Measurements from ENCODE around the gene FTSJ3. TPM values are rescaled to one million over a fixed set of nuclear protein-coding genes. Genes with fewer than 3 reads are reported as not detected.

FTSJ3 gene
- total and polyA plus RNA-seq, 4 donors, result 10.5 to 31.1 (median 19.2) TPM

DNA sequence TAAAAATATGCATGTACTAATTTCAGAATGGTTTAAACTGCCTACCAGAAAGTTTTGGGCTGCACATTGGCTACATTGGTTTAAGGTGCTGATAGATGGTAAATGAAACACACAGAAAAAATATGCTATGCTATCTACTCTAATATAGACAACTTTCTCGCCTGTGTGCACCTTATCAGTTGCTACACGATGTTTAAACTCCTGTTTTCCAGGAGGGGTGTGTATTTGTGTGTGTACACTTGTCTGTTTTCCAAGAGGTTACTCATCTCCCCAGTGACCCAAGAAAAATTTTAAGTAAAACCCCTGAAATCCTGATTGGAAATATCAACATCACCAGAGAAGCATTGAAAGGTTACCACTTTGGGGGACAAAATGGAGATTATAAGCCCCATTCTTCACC lies 21.9 kb downstream of the FTSJ3 start:
- WGBS, result 68% methylated on average over 2 of the region's 2 CpGs

DNA sequence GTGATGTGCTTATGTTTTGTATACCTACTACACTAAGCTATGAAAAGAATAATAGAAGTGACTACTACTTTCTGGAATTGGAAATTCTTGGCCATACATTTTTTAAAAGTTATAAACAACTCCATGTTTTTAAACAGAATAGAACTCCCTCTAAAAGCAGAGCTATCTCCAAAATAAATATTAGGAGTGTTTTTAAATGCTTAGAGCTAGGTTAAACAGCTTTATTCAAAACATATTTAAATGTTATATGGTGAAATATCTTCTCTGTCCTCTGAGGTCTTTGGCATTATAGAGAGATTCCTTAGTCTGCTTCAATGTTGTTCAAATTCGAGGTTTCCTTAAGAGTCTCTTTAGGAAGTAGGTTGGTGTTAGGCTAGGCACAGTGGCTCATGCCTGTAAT lies 23.1 kb downstream of the FTSJ3 start:
- H3K4me3 ChIP-seq (ENCODE audit: low read depth in 1 of 3, low read length in 3 of 3), result no peak overlapping the region
- H3K9ac ChIP-seq (ENCODE audit: low read depth in 1 of 2, low read length in 2 of 2), result no peak overlapping the region
- DNase-seq (ENCODE audit: low spot score), result no peak
- H3K27me3 ChIP-seq (ENCODE audit: control insufficient read depth in 4 of 4, insufficient read depth in 4 of 4, low read length in 3 of 4), result no peaks in the 10 kb centered on the region
- TF ChIP-seq, protein P1, sequence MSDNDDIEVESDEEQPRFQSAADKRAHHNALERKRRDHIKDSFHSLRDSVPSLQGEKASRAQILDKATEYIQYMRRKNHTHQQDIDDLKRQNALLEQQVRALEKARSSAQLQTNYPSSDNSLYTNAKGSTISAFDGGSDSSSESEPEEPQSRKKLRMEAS (IDR thresholded peaks at IDR 0.05), result no peak
- TF ChIP-seq, protein P2, sequence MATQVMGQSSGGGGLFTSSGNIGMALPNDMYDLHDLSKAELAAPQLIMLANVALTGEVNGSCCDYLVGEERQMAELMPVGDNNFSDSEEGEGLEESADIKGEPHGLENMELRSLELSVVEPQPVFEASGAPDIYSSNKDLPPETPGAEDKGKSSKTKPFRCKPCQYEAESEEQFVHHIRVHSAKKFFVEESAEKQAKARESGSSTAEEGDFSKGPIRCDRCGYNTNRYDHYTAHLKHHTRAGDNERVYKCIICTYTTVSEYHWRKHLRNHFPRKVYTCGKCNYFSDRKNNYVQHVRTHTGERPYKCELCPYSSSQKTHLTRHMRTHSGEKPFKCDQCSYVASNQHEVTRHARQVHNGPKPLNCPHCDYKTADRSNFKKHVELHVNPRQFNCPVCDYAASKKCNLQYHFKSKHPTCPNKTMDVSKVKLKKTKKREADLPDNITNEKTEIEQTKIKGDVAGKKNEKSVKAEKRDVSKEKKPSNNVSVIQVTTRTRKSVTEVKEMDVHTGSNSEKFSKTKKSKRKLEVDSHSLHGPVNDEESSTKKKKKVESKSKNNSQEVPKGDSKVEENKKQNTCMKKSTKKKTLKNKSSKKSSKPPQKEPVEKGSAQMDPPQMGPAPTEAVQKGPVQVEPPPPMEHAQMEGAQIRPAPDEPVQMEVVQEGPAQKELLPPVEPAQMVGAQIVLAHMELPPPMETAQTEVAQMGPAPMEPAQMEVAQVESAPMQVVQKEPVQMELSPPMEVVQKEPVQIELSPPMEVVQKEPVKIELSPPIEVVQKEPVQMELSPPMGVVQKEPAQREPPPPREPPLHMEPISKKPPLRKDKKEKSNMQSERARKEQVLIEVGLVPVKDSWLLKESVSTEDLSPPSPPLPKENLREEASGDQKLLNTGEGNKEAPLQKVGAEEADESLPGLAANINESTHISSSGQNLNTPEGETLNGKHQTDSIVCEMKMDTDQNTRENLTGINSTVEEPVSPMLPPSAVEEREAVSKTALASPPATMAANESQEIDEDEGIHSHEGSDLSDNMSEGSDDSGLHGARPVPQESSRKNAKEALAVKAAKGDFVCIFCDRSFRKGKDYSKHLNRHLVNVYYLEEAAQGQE (IDR thresholded peaks at IDR 0.05), result no peak
- TF ChIP-seq NR2F2 (IDR thresholded peaks at IDR 0.05) (no peak), RAD21 (IDR thresholded peaks at IDR 0.05) (no peak), JUND (IDR thresholded peaks at IDR 0.05) (no peak), FOXA1 (IDR thresholded peaks at IDR 0.05) (no peak), HNF4G (IDR thresholded peaks at IDR 0.05) (no peak), FOXA2 (IDR thresholded peaks at IDR 0.05) (no peak), SP1 (IDR thresholded peaks at IDR 0.05) (no peak), RXRA (IDR thresholded peaks at IDR 0.05) (no peak), TAF1 (conservative IDR thresholded peaks at IDR 0.05) (no peak), GABPA (IDR thresholded peaks at IDR 0.05 in 1 of 2, conservative IDR thresholded peaks at IDR 0.05 in 1 of 2) (no peak), HNF4A (conservative IDR thresholded peaks at IDR 0.05) (no peak), YY1 (IDR thresholded peaks at IDR 0.05) (no peak)
- TF ChIP-seq, protein P3, sequence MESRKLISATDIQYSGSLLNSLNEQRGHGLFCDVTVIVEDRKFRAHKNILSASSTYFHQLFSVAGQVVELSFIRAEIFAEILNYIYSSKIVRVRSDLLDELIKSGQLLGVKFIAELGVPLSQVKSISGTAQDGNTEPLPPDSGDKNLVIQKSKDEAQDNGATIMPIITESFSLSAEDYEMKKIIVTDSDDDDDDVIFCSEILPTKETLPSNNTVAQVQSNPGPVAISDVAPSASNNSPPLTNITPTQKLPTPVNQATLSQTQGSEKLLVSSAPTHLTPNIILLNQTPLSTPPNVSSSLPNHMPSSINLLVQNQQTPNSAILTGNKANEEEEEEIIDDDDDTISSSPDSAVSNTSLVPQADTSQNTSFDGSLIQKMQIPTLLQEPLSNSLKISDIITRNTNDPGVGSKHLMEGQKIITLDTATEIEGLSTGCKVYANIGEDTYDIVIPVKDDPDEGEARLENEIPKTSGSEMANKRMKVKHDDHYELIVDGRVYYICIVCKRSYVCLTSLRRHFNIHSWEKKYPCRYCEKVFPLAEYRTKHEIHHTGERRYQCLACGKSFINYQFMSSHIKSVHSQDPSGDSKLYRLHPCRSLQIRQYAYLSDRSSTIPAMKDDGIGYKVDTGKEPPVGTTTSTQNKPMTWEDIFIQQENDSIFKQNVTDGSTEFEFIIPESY (IDR thresholded peaks at IDR 0.05), result no peak
- H3K9me3 ChIP-seq (ENCODE audit: control insufficient read depth in 4 of 4, low read length in 3 of 4), result no peaks in the 10 kb centered on the region
- WGBS, result 97% methylated on average over 1 of the region's 1 CpG
- H3K36me3 ChIP-seq (ENCODE audit: control insufficient read depth in 4 of 4, insufficient read depth in 3 of 4, low read depth in 1 of 4, low read length in 3 of 4), result peaks cover 10 to 77% (median 55%) of the 10 kb centered on the region in 4 donors
- H3K27ac ChIP-seq (ENCODE audit: low read depth in 1 of 2, low read length in 2 of 2), result no peak overlapping the region
- no peaks in the 10 kb centered on the region for H3K4me1 ChIP-seq (ENCODE audit: control insufficient read depth in 4 of 4, insufficient read depth in 4 of 4, low read length in 3 of 4)

More for the DNA sequence above, 21.9 kb downstream of the FTSJ3 start:
- no peaks in the 10 kb centered on the region for H3K27me3 ChIP-seq (ENCODE audit: control insufficient read depth in 4 of 4, insufficient read depth in 4 of 4, low read length in 3 of 4)
- TF ChIP-seq JUND (IDR thresholded peaks at IDR 0.05) (no peak), NR2F2 (IDR thresholded peaks at IDR 0.05) (no peak), HNF4A (conservative IDR thresholded peaks at IDR 0.05) (no peak), GABPA (IDR thresholded peaks at IDR 0.05 in 1 of 2, conservative IDR thresholded peaks at IDR 0.05 in 1 of 2) (no peak), TAF1 (conservative IDR thresholded peaks at IDR 0.05) (no peak)
- TF ChIP-seq, protein P4, sequence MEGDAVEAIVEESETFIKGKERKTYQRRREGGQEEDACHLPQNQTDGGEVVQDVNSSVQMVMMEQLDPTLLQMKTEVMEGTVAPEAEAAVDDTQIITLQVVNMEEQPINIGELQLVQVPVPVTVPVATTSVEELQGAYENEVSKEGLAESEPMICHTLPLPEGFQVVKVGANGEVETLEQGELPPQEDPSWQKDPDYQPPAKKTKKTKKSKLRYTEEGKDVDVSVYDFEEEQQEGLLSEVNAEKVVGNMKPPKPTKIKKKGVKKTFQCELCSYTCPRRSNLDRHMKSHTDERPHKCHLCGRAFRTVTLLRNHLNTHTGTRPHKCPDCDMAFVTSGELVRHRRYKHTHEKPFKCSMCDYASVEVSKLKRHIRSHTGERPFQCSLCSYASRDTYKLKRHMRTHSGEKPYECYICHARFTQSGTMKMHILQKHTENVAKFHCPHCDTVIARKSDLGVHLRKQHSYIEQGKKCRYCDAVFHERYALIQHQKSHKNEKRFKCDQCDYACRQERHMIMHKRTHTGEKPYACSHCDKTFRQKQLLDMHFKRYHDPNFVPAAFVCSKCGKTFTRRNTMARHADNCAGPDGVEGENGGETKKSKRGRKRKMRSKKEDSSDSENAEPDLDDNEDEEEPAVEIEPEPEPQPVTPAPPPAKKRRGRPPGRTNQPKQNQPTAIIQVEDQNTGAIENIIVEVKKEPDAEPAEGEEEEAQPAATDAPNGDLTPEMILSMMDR (IDR thresholded peaks at IDR 0.05; ENCODE audit: low read depth, low read length, missing input control), result no peak
- TF ChIP-seq, protein P3 (IDR thresholded peaks at IDR 0.05), result no peak
- no peak for DNase-seq (ENCODE audit: low spot score)
- no peak overlapping the region for H3K9ac ChIP-seq (ENCODE audit: low read depth in 1 of 2, low read length in 2 of 2)
- H3K9me3 ChIP-seq (ENCODE audit: control insufficient read depth in 4 of 4, low read length in 3 of 4), result no peaks in the 10 kb centered on the region
- peaks cover 15 to 75% (median 59%) of the 10 kb centered on the region in 4 donors for H3K36me3 ChIP-seq (ENCODE audit: control insufficient read depth in 4 of 4, insufficient read depth in 3 of 4, low read depth in 1 of 4, low read length in 3 of 4)
- H3K4me1 ChIP-seq (ENCODE audit: control insufficient read depth in 4 of 4, insufficient read depth in 4 of 4, low read length in 3 of 4), result no peaks in the 10 kb centered on the region
- no peak overlapping the region for H3K4me3 ChIP-seq (ENCODE audit: low read depth in 1 of 3, low read length in 3 of 3)
- H3K27ac ChIP-seq (ENCODE audit: low read depth in 1 of 2, low read length in 2 of 2), result no peak overlapping the region
